Esophagus squamous epithelium (tissue), 5 donors: ENCODE results near the gene C1orf21. TPM values are rescaled to one million over a fixed set of nuclear protein-coding genes. Genes with fewer than 3 reads are reported as not detected.

Experiments used
- DNase-seq: peaks from one replicate; lab custom pipeline; 2025; lab: John Stamatoyannopoulos, UW
- H3K27ac ChIP-seq, 4 donors: fragments of 200-600 bp; sonication (generic); one replicate each; pipeline ENCODE4 v1.5.1; 2016 to 2019; ENCODE audit warnings: mild to moderate bottlenecking in 1 of 4
- H3K27me3 ChIP-seq, 4 donors: fragments of 200-600 bp; sonication (generic); 1 replicate in 3 of 4; 2 replicates in 1 of 4; pipeline versions ENCODE4 v1.5.1 to v1.6.0; 2017 to 2021; ENCODE audit warnings: antibody characterized with exemption in 1 of 4
- H3K36me3 ChIP-seq, 3 donors: fragments of 200-600 bp; sonication (generic); one replicate each; pipeline ENCODE4 v1.5.1; 2016 to 2019
- H3K4me1 ChIP-seq, 3 donors: fragments of 200-600 bp; sonication (generic); one replicate each; pipeline ENCODE4 v1.5.1; 2017 to 2019
- H3K4me3 ChIP-seq, 4 donors: fragments of 200-600 bp; sonication (generic); 1 replicate in 3 of 4; 2 replicates in 1 of 4; pipeline ENCODE4 v1.5.1; 2016 to 2019; ENCODE audit warnings: mild to moderate bottlenecking in 2 of 4, moderate library complexity in 1 of 4
- H3K9me3 ChIP-seq, 3 donors: fragments of 200-600 bp; sonication (generic); one replicate each; pipeline ENCODE4 v1.5.1; 2016 to 2019
- CTCF ChIP-seq, 6 experiments: fragments of 450-650 bp in 4 of 6; fragments of 200-600 bp in 2 of 6; sonication (generic) in 2 of 6; IDR thresholded peaks; one replicate each; pipeline ENCODE4 v1.5.1; 2016 to 2019; ENCODE audit warnings: antibody characterized with exemption in 6 of 6, mild to moderate bottlenecking in 4 of 6, moderate library complexity in 4 of 6
- POLR2A ChIP-seq, 4 donors: fragments of 450-650 bp; IDR thresholded peaks; one replicate each; pipeline ENCODE4 v1.6.1; 2017; ENCODE audit warnings: antibody characterized with exemption in 4 of 4, mild to moderate bottlenecking in 4 of 4, moderate library complexity in 3 of 4
- WGBS, 2 donors: methylation state at CpG; one replicate each; pipeline ENCODE4 v1.1.5; 2018; 5-methylcytosine and 5-hydroxymethylcytosine counted together
- intact Hi-C: fragments of 100-400 bp; cut with DNase I; formaldehyde crosslinking; loops from one replicate; pipeline ENCODE4 v1.15.0; 2022
- total RNA-seq, 4 donors: library from RNA; depleted of rRNA; stranded (reverse); fragments of >200 nt; gene quantifications; one replicate each; pipeline ENCODE4 v1.1.0, GENCODE V29; 2016
- donor health status: DM: yes; HTN: yes; CAD: no.

The C1orf21 gene
- total RNA-seq, 4 donors from 2014 or later, result 14.6 to 55.7 (median 36.2) TPM

DNA sequence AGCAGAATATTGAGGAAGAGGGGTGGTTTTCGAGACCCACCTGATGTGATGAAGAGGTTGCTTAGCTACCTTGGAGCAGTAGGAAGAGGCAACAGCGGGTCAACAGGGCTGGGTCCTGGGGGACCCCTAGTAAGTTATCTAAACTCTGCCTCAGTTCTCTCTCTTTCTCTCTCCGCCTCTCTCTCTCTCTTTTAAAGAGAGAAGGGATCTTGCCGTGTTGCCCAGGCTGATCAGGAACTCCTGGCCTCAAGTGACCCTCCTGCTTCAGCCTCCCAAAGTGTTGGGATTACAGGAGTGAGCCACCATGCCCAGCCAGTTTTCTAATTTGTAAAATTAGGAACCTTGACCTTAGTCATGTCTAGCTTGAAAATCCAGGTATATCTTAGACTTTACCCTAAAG, 77.9 kb downstream of the C1orf21 start:
- Histone ChIP-seq H3K9me3 (no peaks in the 10 kb centered on the region), H3K4me1 (peaks cover 0 to 43% (median 0%) of the 10 kb centered on the region in 3 donors), H3K36me3 (no peaks in the 10 kb centered on the region), H3K27ac (no peak overlapping the region), H3K27me3 (no peaks in the 10 kb centered on the region), H3K4me3 (no peak overlapping the region)
- 77 to 80% methylated on average over 4 of the region's 4 CpGs for WGBS, 2 donors
- no peak for DNase-seq
- intact Hi-C loops, result no loop called here
- TF ChIP-seq CTCF (IDR thresholded peaks at IDR 0.05) (no peak), POLR2A (IDR thresholded peaks at IDR 0.05) (no peak)

GRCh38 chr1:184465489-184466146, 78.8 kb downstream of the C1orf21 start:
- intact Hi-C loops, result no loop called here
- Histone ChIP-seq H3K4me3 (no peak overlapping the region), H3K27me3 (no peaks in the 10 kb centered on the region), H3K36me3 (no peaks in the 10 kb centered on the region), H3K4me1 (peaks cover 0 to 44% (median 0%) of the 10 kb centered on the region in 3 donors), H3K27ac (no peak overlapping the region), H3K9me3 (no peaks in the 10 kb centered on the region)
- 83 to 92% methylated on average over 7 of the region's 7 CpGs for WGBS, 2 donors
- no peak for DNase-seq
- TF ChIP-seq POLR2A (IDR thresholded peaks at IDR 0.05) (no peak), CTCF (IDR thresholded peaks at IDR 0.05) (no peak)

DNA sequence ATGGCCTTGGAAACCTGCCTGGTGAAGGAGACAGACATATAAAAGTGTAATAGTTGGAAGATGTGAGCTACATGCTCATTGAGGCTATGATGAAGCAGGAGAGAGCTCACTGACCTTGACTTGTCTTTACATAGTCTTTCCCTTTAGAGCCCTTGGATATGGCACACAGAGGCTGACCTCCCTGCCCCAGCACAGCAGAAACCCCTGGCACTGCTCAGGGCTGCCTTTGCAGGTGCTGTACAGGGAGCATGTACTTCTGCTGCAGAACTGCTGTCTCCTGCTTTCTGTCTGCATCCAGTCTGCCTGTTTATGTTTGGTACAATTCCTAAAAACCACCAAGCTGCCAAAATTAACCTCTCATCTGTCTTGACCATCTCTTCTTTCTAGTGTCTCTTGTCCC, 80.5 kb downstream of the C1orf21 start:
- intact Hi-C loops, result no loop called here
- Histone ChIP-seq H3K4me1 (peaks cover 0 to 38% (median 0%) of the 10 kb centered on the region in 3 donors), H3K4me3 (no peak overlapping the region), H3K27ac (no peak overlapping the region), H3K27me3 (no peaks in the 10 kb centered on the region), H3K36me3 (no peaks in the 10 kb centered on the region), H3K9me3 (no peaks in the 10 kb centered on the region)
- DNase-seq, result no peak
- TF ChIP-seq CTCF (IDR thresholded peaks at IDR 0.05), result no peak
- no peak for TF ChIP-seq POLR2A (IDR thresholded peaks at IDR 0.05)

- no peak overlapping the region for H3K27ac ChIP-seq
- no peaks in the 10 kb centered on the region for H3K27me3 ChIP-seq
- 75 to 87% methylated on average over 1 of the region's 1 CpG for WGBS, 2 donors
- H3K9me3 ChIP-seq, result no peaks in the 10 kb centered on the region
- H3K36me3 ChIP-seq, result no peaks in the 10 kb centered on the region
- H3K4me3 ChIP-seq, result no peak overlapping the region
- intact Hi-C loops, result no loop called here
- no peak for DNase-seq
- peaks cover 0 to 43% (median 0%) of the 10 kb centered on the region in 3 donors for H3K4me1 ChIP-seq
- TF ChIP-seq POLR2A (IDR thresholded peaks at IDR 0.05) (no peak), CTCF (IDR thresholded peaks at IDR 0.05) (no peak)
These were observed 82.6 kb downstream of the C1orf21 start for GRCh38 chr1:184469396-184469795.

GRCh38 chr1:184471686-184472085, 84.9 kb downstream of the C1orf21 start:
- Histone ChIP-seq H3K4me3 (no peak overlapping the region), H3K27ac (peak overlapping the region in 2 of 4 donors; percentile 13 to 58), H3K9me3 (no peaks in the 10 kb centered on the region), H3K27me3 (no peaks in the 10 kb centered on the region), H3K36me3 (peaks cover 0 to 11% (median 0%) of the 10 kb centered on the region in 3 donors), H3K4me1 (peaks cover 0 to 38% (median 0%) of the 10 kb centered on the region in 3 donors)
- WGBS, 2 donors, result 75 to 78% methylated on average over 5 of the region's 5 CpGs
- no peak for DNase-seq
- intact Hi-C loops, result no loop called here
- TF ChIP-seq CTCF (IDR thresholded peaks at IDR 0.05), result no peak
- no peak for TF ChIP-seq POLR2A (IDR thresholded peaks at IDR 0.05)
